Measurements from ENCODE around the gene ZNF789. TPM values are rescaled to one million over a fixed set of nuclear protein-coding genes. Genes with fewer than 3 reads are reported as not detected.

The ZNF789 gene
- total and polyA plus RNA-seq, 2 donors (not counting 3 experiments of a cell fraction or from before 2014, with no cell fraction given), result 11.6 to 21.6 TPM

DNA sequence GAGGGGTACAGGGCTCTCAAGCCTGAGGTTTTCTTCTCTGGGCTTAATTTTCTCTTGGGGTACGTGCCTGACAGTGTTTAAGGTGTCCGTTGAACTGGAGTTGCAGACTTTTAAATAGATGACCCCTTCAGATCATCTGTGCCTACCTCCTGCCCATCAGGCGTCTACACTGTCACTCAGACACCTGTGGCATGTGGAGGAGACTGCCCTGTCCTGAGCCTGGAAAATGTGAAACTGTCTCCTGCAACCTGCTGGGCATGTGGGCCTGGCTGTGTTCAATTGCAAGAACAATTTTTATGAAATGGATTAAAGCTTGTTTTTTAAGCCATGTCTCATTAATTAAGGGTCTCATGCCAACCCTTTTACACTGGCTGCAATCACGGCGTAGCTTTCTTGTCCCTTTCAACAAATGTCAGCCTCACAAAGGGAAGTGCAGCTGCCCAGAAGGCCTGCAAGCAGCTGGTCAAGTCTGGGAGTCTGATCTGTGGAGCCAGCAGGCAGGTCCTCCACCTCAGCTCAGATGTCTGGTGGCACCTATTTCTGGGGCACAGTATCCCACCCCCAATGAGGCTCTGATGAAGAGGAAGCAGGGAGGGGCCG is 15.5 kb upstream of the ZNF789 start:
- no peak for DNase-seq (ENCODE audit: low read depth, low spot score)
- BruUV-seq (replicated peaks), result no TSS peak
- intact Hi-C loops (cut with micrococcal nuclease), result no loop called here
- Histone ChIP-seq H3K4me3 (replicated peaks in 1 of 3; ENCODE audit: insufficient read depth in 1 of 3, low read depth in 1 of 3, low read length in 3 of 3) (no peak overlapping the region), H3K36me3 (ENCODE audit: control insufficient read depth in 2 of 2, extremely low read depth in 1 of 2, insufficient read depth in 2 of 2, low read length in 2 of 2) (peaks cover 9 to 51% of the 10 kb centered on the region in 2 experiments), H4K20me1 (replicated peaks; ENCODE audit: control insufficient read depth, extremely low read depth, insufficient read depth, low read length) (no peaks in the 10 kb centered on the region), H3K27ac (ENCODE audit: insufficient read depth, low read depth, low read length) (no peak overlapping the region), H3K9ac (replicated peaks; ENCODE audit: extremely low read depth, insufficient read depth, low read length) (no peak overlapping the region), H3K27me3 (ENCODE audit: control insufficient read depth in 2 of 2, insufficient read depth in 2 of 2, low read length in 2 of 2) (no peaks in the 10 kb centered on the region), H3K4me2 (ENCODE audit: insufficient read depth, low read length) (no peak overlapping the region), H2AFZ (ENCODE audit: low read depth, low read length) (no peak overlapping the region), H3K9me1 (replicated peaks; ENCODE audit: control insufficient read depth, extremely low read depth, insufficient read depth, low read length) (no peaks in the 10 kb centered on the region), H3K9me3 (replicated peaks; ENCODE audit: control insufficient read depth, insufficient read depth, low read length) (no peaks in the 10 kb centered on the region), H3K79me2 (ENCODE audit: control insufficient read depth, insufficient read depth, low read length) (peaks cover 41% of the 10 kb centered on the region), H3K4me1 (ENCODE audit: control insufficient read depth, extremely low read depth, insufficient read depth, low read length) (no peaks in the 10 kb centered on the region)
- dilution Hi-C loops (cut with MboI; ENCODE audit: extremely low pct_ligation_motif_present, low sequenced_read_pairs), result no loop called here
- POLR2A ChIA-PET, result no interaction called here
- TF ChIP-seq CTCF (IDR thresholded peaks at IDR 0.05; ENCODE audit: extremely low read depth in 1 of 2, insufficient read depth in 1 of 2, low read depth in 1 of 2, low read length in 2 of 2) (no peak), JUN (IDR thresholded peaks at IDR 0.05; ENCODE audit: borderline replicate concordance, insufficient read depth, insufficient read length, low read depth) (no peak)
- CTCF ChIA-PET, result interaction anchor here (0.6 kb wide), 1 partner anchor 9 kb away, joined by 3 read pairs; no protein-coding TSS in a partner anchor
- FAIRE-seq, result no peak

DNA sequence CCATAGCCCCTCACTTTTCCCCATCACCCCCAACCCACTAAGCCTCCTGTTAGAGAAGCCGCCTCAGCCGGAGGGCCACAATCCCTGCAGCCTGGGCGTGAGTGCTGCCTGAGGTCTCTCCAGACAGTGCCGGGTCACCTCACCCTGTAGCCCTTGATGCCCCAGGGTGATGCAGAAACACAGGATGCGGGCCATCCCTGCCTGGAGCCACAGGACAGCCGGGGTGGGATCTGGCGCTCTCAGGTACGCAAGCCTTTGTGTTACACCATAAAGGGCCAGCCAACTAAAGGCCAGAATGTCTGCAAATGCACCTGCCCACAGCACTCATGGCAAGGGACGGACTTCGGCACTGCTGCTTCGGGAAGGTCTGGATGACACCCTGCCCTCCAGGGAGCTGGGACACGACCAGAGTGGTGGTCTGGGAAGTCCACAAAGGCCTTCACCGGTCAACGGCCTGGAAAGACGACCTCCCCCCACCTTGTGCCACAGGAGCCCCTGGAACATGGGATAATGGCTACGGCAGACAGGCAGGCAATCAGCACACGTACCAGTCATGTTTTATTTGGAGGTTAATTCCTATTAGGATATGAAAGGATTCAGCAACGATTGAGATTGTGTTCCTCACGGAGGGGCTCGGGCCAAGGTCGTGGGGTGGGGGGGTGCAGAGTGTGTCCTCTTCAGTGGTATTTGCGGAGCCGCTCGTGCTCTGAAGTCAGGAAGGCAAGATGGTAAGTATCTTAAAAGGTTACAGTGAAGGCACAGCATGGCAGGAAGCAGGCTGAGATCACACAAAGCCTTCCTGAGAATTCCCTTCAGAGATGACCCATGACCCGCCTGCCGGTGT is 14.8 kb upstream of the ZNF789 start:
- Histone ChIP-seq H3K4me2 (ENCODE audit: insufficient read depth, low read length) (no peak overlapping the region), H3K36me3 (ENCODE audit: control insufficient read depth in 2 of 2, extremely low read depth in 1 of 2, insufficient read depth in 2 of 2, low read length in 2 of 2) (peaks cover 8 to 49% of the 10 kb centered on the region in 2 experiments), H4K20me1 (replicated peaks; ENCODE audit: control insufficient read depth, extremely low read depth, insufficient read depth, low read length) (no peaks in the 10 kb centered on the region), H3K4me3 (replicated peaks in 1 of 3; ENCODE audit: insufficient read depth in 1 of 3, low read depth in 1 of 3, low read length in 3 of 3) (no peak overlapping the region), H3K9me3 (replicated peaks; ENCODE audit: control insufficient read depth, insufficient read depth, low read length) (no peaks in the 10 kb centered on the region), H3K79me2 (ENCODE audit: control insufficient read depth, insufficient read depth, low read length) (peaks cover 45% of the 10 kb centered on the region), H3K9ac (replicated peaks; ENCODE audit: extremely low read depth, insufficient read depth, low read length) (no peak overlapping the region), H3K27ac (ENCODE audit: insufficient read depth, low read depth, low read length) (no peak overlapping the region), H3K4me1 (ENCODE audit: control insufficient read depth, extremely low read depth, insufficient read depth, low read length) (no peaks in the 10 kb centered on the region), H3K9me1 (replicated peaks; ENCODE audit: control insufficient read depth, extremely low read depth, insufficient read depth, low read length) (no peaks in the 10 kb centered on the region), H2AFZ (ENCODE audit: low read depth, low read length) (no peak overlapping the region), H3K27me3 (ENCODE audit: control insufficient read depth in 2 of 2, insufficient read depth in 2 of 2, low read length in 2 of 2) (no peaks in the 10 kb centered on the region)
- FAIRE-seq, result no peak
- intact Hi-C loops (cut with micrococcal nuclease) (no loop called here), dilution Hi-C loops (cut with MboI; ENCODE audit: extremely low pct_ligation_motif_present, low sequenced_read_pairs) (no loop called here)
- BruUV-seq (replicated peaks), result no TSS peak
- CTCF ChIA-PET, result interaction anchor here (0.6 kb wide), 1 partner anchor 10 kb away, joined by 3 read pairs; no protein-coding TSS in a partner anchor
- no peak for TF ChIP-seq CTCF (IDR thresholded peaks at IDR 0.05; ENCODE audit: extremely low read depth in 1 of 2, insufficient read depth in 1 of 2, low read depth in 1 of 2, low read length in 2 of 2)
- TF ChIP-seq MYC (IDR thresholded peaks at IDR 0.05; ENCODE audit: low read depth, low read length), result no peak
- TF ChIP-seq POLR2A (IDR thresholded peaks at IDR 0.05; ENCODE audit: low read depth, low read length), result no peak
- no peak for TF ChIP-seq POLR2AphosphoS5 (IDR thresholded peaks at IDR 0.05; ENCODE audit: insufficient read depth, low read depth, low read length)
- TF ChIP-seq JUN (IDR thresholded peaks at IDR 0.05; ENCODE audit: borderline replicate concordance, insufficient read depth, insufficient read length, low read depth), result no peak
- TF ChIP-seq MAX (IDR thresholded peaks at IDR 0.05; ENCODE audit: insufficient read depth, insufficient read length), result no peak
- TF ChIP-seq FOS (IDR thresholded peaks at IDR 0.05; ENCODE audit: borderline replicate concordance, insufficient read depth, low read length), result no peak
- TF ChIP-seq EZH2 (IDR thresholded peaks at IDR 0.05; ENCODE audit: borderline replicate concordance, low read depth, low read length, severe bottlenecking), result no peak
- no peak for TF ChIP-seq GATA2 (IDR thresholded peaks at IDR 0.05; ENCODE audit: insufficient read depth, insufficient read length, low read depth, low read length)
- DNase-seq (ENCODE audit: low read depth, low spot score), result no peak
- POLR2A ChIA-PET, result interaction anchor here (0.6 kb wide), 1 partner anchor 57 kb away, joined by 3 read pairs; no protein-coding TSS in a partner anchor
